GM18507 (cell line): Measurements from ENCODE around the gene LRTM2.
A peak's percentile ranks its signal among the peaks of the same experiment; 100 is the strongest.

ENCODE experiments used
- DNase-seq: peaks from one replicate; pipeline ENCODE4 v3.0.0; 2011; ENCODE audit warnings: low read depth; ENCODE audit not compliant: insufficient read length; ENCODE audit errors: extremely low spot score
- FAIRE-seq: peaks from 2 replicates; lab custom pipeline; 2011; peaks lifted over from hg19 to GRCh38; lab: Jason Lieb, UNC

The LRTM2 gene

DNA sequence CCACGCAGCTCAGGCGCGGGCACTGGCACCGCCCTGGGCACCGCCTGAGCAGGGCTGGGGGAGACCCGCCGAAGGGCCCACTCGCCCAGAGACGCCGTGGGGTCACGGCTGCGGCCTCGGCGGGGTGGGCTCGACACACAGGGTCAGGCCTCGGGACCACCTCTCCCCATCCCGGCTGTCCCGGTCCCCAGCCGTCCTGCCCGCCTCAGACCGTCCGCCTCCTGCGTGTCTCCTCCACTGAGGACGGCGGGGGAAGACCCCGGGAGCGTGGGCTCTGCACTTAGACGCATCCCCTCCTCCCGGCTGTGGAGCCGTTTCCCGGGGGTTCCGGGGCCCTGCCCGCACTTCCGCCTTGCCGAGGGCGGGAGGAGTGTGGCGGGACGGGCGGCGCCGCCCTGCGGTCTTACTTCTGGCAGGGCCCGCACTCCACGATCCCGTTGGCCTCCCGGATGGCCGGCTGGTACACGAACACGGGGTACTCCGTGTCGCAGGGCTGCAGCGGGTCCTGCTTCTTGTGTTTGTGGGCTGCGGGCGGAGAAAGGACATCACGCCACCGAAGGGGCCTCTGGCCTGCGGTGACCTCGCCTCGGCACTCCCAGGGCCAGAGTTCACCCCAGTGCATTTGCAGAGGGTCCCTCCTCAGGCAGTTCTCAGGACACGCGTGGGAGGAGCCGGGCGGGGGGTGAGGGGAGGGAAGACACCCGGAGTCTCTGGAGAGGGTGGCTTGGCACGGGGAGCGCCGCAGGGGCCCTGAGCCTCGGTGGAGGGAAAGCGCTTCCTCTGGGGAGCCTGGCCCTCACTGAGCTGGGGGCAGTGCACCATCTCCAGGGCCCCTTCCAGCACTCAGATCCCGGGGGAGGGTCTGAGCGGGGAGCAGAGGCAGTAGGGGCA, 23.1 kb upstream of the LRTM2 start:
- FAIRE-seq = no peak
- DNase-seq = no peak

DNA sequence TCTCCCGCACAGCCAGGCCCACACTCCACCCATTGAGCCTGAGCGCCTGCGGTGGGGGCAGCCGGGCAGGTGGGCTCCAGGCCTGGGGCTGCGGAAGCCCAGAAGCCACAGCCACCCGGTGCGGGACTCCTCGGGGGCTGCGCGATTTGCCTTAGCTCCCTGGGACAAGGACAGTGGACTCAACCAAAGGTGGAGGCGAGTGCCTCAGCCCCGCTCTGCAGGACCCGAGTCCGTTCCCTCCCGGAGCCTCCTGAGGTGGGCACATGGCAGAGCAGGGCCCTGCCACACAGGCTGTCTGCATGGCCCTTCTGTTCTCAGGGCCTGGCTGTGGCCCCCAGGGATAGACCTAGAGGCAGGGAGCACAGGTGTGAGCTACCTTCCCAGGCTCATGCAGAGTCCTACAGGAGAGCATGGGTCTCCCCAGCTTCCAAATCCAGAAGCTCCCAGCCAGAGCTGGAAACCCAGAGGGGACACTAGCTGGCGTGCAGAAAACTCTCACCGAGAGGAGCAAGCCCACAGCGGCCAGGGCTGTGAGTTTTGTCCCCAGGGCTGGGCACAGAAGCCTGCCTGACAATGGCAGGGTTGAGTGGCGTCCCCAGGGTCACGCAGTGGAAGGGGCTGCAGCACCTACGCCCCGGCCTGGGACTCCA, 22.2 kb upstream of the LRTM2 start:
- FAIRE-seq (no peak), DNase-seq (no peak)

DNA sequence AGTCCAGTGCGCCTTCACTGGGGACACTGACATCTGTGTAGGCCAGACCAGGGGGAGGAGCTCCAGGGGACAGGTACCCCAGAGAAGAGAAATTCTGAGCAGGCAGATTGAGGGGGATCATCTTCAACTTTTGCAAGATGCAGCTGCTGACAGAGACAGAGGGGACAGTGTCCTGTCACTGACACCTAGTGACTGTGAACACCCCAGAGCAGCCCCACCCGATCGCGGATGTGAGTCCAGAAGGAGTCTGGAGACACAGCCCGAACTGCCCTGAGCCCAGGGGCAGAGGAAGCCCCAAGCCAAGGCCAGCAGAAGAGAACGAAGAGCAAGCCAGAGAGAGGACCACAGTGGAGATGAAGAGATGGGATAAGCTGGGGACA, 21.7 kb upstream of the LRTM2 start:
- no peak for DNase-seq
- FAIRE-seq = no peak

DNA sequence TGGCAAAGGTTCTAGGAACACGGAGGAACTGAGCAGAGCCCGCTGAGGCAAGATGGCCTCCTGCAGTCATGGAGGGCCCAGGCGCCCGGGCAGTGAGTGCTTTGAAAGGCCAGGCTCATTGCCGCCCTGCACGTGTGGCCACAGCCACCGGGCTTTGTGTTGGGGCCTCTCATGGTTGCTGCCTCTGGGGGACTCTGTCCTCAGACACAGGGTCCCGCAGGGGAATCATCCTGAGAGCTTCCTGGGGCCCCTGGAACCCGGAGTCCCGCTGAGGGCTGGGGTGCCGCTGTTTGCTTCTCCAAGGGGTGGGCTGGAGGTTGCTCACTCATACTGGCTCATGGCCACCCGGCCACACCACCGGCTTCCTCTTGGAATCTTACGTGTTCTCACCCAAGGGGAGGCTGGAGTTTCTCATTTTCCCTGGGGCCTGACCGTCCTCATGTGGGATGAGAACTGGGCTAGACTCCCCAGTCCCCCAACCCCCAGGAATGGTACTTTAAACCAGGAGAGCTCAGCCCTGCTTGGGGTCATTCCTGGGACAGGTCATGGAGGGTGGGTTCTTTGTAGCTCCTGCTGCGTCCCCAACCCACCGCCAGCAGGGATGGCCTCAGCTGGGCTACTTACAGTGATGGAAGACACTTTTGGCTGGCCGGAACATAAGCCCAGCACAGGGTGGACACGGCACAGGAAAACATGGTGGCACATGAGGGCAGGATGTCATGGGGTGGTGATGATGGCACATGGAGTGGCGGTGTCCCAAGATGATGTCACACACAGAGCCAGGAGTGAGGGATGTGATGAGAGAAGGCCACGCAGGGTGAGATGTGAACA, 21.1 kb upstream of the LRTM2 start:
- FAIRE-seq = no peak
- DNase-seq = no peak

DNA sequence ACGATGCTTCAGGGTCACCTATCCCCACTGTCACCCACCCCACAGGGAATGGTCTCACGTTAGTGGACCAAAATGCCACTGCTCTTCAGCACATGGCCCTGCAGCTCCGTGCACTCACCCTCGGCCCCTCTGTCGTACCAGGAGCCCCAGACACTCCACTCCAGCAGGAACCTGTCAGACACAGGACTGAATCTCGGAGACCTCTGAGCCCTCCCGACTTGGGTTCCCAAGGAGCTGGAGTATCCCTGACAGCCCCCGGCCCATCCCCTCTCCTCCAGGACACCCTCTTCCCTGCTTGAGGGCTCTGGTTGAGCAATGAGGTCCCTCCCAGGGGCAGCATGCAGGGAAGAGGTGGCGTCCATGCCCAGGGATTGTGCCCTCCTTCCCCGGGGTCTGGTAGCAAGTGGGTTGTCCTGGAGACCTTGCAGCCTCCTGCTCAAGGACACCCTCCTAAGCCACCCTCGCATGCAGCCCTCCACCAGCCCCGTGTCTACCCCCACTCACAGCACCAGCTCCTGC, 20.4 kb upstream of the LRTM2 start:
- no peak for FAIRE-seq

DNA sequence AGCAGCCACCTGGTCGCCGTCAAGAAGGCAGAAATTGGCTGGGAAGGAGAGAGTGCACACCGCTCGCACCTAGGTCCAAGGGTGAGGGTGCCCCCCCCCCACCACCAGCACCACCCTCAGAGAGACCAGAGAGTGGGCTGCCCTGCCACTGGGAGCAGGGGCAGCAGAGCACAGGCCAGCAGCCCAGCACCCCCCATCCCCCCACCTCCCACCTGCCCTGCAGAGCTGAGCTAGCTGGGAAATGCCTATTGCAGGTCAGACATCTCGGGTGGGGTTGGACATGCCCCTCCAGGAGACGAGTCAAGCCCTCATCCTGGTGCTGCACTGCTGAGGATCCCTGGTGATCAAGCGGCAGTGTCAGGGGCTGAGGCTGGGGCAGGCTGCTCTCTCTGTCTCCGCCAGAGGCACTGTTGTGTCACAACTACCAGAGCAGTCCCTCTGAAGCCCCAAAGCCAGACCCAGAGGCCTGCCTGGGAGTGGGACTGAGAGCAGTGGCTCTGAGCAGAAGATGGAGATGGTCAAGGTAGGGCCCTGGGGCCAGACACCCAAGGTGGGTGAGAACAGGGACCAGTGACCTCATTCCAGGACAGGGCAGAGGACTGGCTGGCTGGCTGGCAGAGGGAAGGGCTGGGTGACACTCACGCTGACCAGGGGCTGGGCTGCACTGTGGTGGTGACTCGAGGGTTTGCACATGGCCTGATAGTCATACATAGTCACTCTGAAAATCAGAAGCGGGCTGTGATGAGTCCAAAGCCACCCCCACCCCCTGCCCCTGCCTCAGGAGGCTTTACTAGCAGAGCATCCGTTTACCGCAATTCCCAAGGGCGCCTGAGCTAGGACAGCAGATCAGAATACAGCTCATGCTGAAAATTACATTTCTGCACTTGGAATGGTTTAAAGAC, 19.7 kb upstream of the LRTM2 start:
- peak; percentile 35 for DNase-seq
- peak; percentile 87 for FAIRE-seq

More for the DNA sequence above, 20.4 kb upstream of the LRTM2 start:
- no peak for DNase-seq

DNA sequence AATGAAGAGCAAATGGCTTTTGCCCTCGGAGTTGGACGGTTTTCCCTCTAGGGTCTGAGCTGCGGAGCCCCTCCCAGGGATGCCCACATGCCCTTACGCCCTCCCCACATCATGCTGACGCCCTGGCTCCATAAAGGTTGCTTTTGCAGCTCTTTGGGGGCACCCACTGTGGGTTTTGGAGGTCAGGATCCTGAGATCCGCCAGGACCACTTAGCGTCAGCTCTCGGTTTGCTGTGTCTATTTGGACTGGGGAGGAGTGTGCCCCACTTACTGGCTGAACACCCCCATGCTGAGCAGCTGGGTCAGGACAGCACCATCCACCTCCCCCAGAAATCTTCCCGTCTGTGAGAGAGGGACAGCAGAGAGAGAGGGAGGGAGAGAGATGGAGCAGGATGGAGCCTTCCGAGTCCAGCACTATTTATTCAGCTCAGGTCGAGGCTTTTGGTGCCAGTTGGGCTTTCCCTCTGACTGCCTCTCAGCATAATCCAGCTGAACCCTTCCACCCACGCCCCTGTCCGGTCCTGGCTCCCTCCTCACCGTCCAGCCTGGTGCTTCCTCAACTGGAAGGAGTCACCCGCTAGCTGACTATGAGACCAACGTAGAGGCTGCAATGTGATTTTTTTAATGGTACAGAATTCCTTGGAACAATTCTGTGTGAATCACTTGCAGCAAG, 18.9 kb upstream of the LRTM2 start:
- no peak for FAIRE-seq
- DNase-seq = no peak

DNA sequence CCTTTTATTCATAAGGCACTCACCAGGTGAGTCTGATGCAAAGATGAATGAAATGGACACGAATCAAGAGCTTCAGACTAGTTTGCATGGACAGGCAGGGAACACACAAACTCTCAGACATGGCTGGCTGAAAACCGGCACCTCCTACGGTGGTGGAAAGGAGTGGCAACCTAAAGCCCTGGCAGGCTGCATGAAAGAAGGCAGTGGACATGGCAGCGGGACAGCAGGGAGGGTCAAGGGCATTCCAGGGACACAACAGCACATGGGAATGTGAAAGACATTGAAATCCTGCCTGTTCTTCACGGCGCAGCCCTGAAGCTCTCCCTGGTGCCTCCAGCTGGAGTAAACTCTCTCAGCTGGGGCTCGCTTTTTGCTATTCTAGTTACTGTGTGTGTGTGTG, 16.6 kb upstream of the LRTM2 start:
- DNase-seq (no peak), FAIRE-seq (no peak)

DNA sequence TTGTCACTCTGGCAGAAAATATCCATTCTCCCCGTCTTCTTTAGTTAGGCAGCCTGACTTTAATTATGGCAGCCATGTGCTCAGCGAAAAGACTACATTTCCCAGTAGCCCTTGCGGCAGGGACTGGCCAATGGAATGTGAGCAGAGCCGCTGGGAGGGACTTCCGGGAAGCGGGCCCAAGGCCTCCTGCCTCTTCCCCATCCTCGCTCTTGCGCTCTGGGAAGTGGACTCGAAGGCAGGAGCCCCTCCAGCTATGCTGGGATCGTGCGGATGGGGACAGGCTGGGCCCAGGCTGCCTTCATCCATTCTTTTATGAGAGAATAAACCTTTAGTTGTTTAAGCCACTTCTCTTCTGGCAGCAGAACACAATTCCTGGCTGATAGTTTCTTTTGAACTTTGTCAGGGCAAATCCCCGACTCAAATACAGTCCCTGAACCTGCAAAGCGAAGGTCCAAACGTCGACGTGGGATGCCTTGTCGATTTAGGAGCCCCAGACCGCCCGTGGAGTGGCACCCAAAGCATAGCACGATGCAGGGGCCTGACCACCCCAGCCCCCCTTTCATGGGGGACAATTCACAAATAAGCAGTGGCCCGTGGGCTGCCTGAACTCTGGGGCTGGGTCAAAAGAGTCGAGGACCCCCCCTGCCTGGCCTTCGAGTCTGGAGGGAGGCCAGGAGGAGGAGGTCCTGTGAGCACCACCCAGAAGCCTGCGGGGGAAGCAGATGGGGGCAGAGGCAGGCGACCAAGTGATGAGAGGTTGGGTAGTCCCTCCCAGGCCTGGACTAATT, 15.6 kb upstream of the LRTM2 start:
- FAIRE-seq = peak; percentile 93

DNA sequence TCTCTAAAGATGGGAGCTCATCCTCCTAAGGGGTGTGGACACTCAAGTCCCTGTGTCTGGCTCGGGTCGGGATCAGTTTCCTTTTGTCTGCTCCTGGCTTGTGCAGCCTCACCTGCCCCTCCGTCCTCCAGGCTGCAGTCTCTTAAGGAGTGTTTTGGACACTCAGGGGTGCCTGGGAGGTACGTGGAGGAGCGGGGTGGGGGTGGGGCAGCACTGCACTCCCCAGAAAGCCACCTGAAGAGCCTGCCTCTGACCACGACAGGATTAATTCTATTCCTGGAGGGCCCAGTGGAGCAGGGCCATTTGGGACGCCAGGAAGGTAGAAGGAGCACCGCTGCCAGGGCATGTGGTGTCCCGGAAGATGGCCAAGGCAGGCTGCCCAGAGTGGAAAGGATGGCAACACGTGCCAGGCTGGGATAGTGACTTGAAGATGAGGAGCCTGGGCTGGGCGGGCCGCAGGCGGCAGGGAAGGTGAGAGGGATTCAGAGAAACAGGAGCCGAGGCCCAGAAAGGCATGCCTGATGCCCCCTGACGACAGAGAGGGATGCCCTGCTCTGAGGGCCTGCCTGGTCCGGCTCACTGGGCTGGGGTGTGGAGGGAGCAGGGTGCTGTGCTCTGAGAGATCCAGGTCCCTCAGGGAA, 14.8 kb upstream of the LRTM2 start:
- FAIRE-seq = no peak

More for the DNA sequence above, 15.6 kb upstream of the LRTM2 start:
- peak; percentile 80 for DNase-seq

DNA sequence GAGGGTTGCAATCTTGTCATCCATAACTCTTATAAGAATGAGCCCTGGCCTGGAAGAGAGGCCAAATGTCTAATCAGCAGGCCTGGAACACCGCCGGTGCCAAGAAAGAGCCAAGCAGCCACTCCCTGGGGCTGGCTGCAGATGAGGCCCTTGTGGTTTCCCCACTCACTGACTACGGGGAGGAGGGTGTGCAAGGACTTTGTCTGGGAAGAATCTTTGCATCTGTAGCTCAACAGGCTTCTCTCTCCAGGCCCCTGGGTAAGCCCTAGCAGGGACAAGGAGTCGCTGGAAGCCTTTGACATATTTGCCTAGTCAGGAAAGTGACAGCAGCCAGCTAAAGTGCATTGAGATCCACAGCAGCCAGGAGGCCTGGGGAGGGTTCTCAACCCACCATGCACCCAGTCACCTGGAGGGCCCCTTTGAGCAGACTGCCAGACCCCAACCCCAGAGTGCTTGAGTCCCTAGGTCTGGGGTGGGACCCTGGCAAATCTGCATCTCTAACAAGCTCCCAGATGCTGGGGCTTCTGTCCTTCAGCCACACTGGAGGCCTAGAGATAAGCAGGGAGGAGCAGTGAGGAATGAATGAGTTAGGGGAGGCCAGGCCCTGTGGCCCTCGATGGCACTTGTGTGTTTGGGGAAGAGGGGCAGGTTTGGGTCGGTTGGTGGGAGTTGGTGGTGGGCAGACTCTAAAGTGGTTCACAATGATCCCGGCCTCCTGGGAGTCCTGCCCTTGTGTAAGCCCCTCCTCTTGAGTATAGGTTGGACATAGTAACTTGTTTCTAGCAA, 13.9 kb upstream of the LRTM2 start:
- no peak for FAIRE-seq
- no peak for DNase-seq

More for the DNA sequence above, 14.8 kb upstream of the LRTM2 start:
- DNase-seq = no peak

DNA sequence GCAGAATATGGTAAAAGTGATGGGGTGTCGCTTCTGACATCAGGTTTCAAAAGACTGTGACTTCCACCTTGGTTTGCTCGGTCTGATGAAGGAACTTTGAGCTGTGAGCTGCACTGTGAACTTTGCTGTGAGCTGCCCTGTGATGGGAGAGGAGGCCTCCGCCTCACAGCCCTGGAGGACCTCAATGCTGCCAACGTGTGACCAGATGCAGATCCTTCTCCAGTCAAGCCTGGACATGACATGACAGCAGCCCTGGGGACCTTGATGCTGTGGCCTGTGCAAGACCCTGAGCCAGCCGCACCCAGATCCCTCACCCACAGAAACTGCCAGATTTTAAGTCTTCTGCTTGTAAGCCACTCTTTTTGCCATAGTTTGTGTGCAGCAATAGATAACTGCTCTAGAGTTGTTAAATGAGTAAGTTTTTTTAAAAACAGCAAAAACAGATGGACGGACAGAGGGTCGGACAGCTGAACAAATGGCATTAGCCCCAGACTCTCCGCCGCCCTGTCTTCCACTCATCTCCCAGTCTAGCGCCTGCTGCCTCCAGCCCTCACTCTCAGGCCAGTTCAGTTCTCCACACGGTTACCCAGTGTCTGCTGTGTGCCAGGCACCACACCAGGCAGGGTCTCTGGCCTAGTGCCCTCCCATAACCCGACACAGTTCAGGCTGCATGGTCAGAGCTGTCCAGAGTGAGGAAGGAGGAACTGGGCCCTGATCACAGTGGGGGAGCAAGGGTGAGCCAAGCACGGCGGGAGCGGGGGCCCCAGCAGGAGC, 13.1 kb upstream of the LRTM2 start:
- FAIRE-seq = no peak
- no peak for DNase-seq

DNA sequence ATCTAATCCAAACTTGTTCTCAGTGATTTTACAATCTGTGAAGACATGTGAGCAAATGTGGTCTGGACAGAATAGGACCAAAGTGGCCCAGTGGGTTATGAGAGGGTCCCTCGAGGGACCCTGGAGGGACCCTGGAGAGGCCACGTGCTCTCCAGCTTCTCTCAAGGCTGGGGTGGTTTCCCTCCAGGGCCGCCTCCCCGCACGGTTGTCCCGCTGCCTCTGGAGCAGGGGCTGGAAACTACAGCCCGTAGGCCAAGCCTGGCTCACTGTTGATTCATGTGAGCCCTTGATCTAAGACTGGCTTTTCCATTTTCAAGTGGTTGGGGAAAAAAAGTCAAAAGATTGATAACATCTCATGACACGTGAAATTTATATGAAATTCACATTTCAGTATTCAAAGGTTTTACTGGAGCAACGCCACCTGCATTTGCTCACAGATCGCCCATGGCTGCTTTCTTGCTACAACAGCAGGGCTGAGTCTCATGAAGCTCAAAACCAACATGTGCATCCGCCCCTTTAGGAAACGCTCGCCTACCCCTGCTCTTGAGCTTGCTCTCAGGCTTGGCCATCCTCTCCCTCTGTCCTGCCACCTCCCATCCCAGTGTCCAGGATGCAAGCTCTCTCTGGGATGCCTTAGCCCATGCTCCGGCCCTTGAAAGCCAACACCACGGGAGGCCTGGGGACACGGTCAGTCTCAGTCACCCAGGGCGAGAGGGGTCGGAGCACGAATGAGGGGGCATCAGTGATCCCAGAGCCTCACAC, 12.1 kb upstream of the LRTM2 start:
- DNase-seq = no peak
- no peak for FAIRE-seq

DNA sequence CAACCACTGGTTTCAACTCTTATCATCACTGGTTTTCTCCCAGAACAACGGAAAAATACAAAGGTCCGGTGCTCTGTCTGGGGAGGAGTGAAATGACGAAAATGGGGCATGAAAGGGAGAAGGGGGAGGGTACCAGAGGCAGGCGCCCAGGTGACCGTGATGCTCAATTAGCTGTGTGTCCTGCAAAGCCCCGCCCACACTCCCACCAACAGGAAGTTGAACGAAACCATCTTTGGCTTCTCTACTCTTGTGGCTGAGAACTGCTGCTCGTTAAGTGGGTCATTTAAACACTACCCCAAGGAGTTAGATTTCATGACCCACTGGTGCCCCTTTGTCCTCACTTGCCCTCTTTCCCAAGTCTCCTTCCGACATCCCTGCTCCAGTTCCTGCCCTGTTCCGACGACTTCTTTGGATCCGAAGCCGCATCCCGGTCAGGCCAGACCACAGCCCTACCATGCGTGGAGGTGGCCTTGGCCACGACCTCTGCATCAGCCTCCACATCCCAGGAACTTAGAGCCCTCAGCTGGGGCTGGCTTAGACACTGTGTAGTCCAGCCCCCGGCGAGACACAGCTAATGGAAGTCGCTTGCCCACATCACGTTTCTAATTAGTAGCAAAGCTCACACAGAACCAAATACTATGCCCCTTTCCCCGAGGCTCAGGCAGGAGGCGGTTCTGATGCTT, 11.4 kb upstream of the LRTM2 start:
- DNase-seq (no peak), FAIRE-seq (no peak)
